G401.6 (cell line): ENCODE measurements around the gene COL4A6.

Experiments
- FAIRE-seq: peaks from 2 replicates; lab custom pipeline; 2012; peaks lifted over from hg19 to GRCh38; lab: Jason Lieb, UNC

Gene COL4A6

DNA sequence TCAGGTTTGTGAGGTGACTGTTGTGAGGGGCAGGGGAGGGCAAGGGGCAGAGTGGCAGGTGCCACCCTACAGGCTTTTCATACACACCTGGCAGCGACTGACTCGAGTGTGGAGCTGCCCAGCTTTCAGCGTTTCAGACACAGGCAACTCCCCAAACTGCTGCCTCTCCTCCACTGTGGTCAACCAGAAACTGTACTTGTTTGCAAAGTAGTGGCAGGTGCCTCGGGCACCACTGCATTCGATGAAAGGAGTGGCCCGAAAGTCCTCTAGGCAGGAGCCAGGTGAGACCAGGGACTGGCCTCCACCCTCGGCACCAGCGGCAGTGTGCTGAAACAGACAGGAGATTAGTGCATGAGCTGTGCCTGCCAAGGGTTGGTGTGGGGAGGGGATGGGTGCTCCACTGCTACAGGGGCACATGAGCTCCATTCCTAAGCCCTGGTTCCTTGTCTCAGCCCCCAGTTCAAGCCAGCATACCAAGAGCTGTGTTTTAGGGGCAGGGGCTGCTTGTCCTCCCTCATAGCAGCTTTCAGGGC is 281.2 kb downstream of the COL4A6 start:
- no peak for FAIRE-seq

DNA sequence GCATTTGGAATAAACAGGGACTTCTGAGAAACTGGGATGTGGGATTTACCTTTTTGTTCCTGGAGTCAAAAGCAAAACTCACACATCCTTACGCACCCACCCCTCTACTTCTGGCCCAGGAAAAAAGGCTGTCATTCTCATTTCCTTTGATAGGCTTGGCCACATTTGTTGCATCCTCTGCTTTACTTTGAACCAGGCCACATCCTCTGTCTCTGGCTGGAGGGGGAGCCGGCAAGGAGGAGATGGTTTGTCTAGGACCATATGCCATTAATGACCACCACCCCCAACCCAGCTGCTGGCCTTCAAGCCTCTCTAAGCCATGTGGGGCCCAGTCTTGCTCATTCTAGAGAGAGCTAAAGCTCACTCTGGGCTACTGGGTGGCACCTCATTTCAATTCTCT is 282.1 kb downstream of the COL4A6 start:
- no peak for FAIRE-seq

DNA sequence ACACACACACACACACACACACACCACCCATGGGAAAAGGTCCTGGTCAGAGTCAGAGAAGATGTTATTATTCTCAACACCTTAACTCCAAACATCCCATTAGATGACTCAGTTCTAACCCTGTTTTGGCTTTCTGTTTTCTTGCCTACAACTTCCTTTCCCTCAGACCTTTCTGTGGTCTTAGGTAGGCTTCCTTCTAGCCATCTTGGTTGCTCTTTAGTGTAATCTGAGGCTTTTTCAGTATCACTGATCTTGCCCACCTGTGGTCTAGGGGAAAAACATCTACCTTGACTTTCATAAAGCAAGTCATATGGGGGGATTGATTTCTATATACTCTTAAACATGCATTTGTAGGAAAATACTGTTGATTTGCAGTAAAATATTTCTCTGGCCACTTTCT is 289.7 kb downstream of the COL4A6 start:
- no peak for FAIRE-seq

DNA sequence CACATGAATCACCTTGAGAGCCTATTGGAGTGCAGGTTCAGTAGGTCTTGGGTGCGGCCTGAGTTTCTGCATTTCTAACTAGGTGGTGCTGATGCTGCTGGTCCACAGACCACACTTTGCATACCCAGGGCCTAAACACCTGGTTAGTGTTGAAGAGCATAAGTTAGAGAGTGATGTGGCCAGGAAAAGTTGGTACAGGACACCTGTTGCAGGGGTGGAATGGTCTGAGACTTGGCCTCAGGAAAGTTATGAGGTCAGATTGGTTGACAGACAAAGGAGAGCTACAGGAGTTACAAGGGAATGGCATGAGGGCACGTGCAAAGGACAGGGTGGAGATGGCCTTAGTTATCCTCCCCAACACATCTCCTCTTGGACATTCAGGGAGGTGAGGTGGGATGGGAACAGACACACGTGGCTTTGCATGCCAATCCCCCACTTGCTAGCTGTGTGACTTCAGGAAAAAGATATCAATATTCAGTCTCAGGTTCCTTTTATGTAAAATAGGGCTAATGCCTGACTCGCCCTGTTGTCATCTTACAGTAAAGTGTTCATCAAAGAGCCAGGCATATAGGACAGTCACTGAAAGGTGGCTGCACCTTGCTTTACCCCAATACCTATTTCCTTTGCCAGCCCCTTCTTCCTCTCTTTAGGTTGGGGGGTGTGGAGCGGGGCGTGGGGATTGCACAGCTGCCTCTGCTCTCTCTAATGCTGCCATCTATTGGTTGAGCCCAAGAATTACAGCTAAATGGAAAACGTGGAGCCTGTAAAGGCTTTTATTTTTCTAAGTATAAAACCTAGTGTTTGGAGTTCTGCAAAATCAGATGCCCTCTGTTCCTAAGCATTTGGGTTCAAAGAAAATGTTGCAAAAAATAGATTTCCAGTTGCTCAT is 299.2 kb downstream of the COL4A6 start:
- no peak for FAIRE-seq

DNA sequence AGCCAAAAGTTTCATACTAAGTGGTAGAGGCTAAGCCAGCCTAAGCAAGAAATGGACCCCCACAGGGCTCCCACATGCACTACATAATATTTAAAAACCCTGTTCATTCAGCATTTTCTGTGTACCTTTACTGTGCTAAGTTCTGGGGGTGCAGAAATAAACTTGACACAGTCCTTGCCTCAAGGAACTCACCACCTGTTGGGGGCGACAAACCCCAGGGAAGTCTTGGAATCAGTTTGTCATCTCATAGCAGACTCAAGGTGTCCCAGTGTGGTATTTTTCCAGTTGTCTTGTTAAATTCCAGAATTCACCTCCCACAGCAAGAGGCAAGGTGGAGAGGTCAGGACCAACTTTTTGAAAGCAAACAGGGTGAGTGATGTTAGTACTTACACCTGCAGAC is 303.5 kb downstream of the COL4A6 start:
- no peak for FAIRE-seq

DNA sequence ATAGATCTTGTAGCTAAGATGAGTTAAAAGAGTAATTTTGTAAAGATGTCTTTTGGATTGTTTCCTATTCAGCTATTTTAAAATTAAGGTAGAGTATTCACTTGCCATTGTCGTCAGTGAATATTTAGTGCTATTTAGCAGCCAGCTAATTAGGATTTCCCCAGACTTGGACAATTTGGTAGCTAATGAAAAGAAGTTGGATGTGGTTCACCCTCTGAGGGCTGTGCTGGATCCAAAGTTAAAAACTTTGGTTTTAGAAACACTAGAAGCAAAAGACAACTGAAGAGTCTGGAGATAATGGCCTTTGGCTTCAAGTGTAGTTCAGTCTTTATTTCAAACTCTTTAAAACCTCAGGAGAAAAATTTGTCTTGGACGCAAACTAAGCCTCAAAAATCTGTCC is 305.3 kb downstream of the COL4A6 start:
- FAIRE-seq = no peak

DNA sequence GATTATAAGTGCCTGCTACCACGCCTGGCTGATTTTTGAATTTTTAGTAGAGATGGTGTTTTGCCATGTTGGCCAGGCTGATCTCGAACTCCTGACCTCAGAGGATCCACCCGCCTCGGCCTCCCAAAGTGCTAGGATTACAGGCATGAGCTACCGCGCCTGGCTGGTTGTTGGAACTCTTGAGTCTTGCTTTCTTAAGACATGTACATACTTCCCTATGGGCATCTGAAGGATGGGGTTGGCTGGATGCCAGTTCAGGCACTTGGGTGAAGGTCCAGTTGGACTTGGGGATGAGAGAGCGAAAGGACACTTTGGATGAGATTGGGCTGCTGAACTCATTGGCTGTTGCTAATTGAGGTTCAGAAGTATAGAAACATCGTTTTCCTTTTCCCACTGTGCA is 306.2 kb downstream of the COL4A6 start:
- no peak for FAIRE-seq

DNA sequence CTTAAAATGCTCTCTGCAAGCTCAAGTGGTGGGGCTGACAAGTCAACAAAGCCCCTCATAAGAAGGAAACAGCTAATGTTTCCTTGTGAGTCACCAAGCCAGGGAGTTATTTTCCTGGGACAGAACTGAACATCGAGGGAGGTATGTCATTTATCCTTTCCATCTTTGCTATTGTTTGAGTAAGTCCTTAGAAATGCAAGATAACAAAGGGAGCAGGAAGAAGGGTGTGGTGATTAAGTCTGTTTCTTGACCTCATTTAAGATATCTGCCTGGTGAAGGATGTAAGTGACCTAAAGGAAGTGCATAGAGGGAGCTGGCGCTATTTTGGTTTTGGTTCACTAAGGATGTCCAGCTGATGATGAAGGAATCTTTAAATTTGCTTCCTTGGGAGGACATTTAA is 306.8 kb downstream of the COL4A6 start:
- no peak for FAIRE-seq

DNA sequence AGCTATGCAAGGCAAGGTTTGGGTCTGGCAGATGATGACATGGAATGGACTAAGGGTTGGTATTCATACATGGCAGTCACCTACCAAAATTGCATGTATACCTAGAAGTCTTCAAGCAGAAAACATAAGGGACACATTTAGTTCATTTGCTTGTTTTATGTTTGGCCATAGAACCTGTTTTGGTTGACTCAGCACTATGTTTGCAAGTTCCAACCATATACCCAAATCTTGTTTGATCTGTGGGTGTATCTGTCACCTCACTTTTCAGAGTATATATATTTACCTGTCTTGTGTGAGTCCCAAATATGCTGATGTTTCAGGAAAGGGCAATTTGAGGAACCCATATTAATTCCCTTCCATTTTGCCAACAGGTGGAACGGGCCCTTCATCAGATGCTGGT is 307.3 kb downstream of the COL4A6 start:
- FAIRE-seq = no peak

DNA sequence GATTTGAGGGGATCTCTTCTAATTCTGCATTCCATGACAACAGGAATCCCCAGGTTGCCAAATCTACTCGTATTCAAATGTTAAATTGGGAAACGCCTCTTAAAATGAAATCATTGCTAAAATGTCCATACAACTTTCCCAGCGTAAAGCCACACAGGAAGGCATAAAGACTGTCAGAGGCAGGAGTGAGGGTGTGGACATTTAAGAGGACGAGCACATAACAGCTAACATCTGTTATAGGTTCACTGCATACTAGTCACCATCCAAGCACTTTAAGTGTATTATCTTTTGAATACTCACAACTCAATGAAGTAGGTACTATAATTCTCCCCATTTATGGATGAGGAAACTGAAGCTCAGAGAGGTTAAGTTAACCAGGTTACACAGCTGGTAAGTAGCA is 311.1 kb downstream of the COL4A6 start:
- no peak for FAIRE-seq

DNA sequence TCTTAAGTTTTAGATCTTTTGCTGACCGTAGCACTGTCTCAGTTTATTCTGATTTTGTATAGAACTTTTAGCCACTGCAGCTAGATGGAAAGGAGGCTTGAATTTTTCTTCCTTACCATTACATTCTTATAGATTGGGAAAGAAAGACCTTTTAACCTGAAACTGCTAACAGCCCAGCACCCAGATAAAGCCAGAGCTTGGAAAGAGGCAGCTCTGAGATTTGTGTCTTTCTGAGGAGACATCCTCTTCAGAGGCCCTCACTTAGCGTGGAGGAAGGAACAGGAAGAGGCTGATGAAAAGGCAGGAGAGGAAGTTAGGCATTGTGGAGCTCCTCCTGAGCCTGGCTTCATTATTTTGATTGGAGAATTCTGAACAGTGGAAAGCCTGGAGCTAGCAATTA is 311.6 kb downstream of the COL4A6 start:
- FAIRE-seq = no peak

DNA sequence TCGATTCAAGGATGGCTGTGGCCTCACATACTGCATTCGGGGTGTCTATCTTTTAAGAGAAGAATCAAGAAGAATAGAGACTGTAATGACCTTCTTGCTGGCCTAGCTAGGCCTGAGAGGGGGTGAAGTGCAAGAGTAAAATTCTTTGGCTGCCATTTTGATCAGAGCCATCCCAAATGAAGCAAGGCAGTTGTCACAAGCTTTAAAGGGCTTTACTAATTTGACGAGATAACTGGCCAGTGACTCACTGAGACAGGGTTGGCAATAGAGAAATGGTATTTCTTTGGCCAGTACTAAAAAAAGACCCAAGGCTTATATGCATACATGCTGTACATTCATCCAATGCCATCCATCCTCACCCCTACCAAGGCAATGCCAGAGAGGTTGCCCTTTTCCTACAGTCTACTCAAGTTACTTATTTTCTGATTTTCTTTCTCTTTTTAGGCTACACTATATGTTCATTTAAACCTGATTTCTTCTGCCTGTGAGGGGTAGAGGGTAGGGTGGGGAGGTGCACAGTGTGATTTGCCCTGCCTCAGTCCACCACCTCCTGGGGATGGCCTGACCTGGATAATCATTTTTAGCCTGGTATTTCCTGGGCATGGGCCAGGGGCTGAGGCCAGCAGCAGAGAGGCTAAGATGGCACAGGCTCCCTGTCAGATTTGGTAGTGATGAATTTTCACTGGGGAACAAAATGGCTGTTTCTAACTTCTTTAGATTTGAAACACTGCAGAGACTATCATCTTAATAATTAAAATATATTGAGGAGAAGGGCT is 314.4 kb downstream of the COL4A6 start:
- FAIRE-seq = no peak

DNA sequence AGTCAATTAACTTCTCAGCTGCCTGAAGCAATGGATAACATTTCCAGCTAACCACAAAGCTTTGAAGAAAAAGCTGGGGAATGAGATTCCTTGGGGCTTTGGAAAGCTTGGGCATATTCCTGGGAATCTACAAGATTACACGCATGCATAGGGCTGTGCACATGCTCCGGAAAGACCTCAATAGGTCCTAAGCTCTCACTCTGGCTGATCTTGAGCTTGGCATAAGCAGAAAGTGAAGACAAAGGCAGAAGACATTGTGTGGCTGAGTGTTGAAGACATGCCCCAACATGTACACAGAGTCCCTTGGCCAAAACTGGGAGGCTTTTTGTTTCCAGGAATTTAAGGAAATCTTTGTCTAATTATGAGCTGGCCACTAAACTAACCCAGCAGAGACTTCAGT is 315.5 kb downstream of the COL4A6 start:
- FAIRE-seq = no peak

DNA sequence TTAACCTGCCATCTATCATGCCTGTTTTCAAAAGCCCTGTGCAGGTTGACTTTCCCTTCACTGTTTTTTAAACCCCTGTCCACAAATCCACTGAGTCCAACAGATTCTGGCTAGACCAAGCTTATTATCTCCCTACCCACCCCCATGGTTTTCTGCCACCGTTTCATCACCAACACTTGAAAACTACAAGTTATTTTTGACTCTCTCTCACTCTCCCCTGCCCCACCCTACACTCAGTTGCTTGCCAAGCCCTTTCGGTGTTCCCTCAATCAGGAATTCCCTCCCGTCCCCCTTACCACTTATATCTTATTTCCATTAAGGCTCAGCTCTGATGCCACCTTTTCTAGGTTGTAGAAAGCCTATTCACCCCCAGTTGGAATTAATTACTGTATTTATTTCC is 316.9 kb downstream of the COL4A6 start:
- no peak for FAIRE-seq

DNA sequence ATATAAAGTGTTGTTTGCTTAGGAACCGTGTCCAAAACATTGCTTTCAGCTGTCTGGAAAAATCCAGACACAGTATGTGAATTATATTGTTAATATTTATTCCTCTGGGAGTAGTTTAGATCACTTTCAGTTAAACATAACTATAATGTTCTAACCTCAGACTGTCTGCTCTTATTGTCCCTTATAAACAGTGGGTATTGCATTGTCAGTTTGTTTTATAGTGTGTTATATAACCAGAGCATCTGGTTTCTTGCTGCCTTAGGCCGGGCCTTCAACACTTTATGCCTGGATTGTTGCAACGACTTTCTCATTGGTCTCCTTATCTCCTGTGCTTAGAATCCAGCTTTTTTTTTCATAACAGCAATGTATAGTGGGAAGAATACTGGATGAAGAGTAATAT is 320.2 kb downstream of the COL4A6 start:
- no peak for FAIRE-seq

DNA sequence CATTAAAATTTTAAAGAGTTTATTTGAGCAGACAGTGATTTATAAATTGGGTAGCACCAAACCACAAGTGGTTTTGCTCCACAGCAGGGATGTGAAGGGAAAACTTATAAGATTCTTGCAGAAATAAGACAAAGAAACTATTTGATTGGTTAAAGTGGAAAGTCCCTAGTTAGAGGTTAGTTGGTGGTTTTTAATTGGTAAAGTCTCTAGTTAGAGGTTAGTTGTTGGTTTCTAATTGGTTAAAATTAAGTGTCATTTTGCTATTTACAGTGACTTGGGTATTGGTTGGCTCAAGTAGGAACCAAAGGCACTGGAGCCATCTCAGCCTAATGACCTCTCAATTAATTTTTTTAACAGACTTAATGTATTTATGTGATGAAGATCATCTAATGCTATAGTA is 323.7 kb downstream of the COL4A6 start:
- FAIRE-seq = no peak
